Epithelial cell of esophagus (primary cell): Measurements from ENCODE around the gene BANF2.
A peak's percentile ranks its signal among the peaks of the same experiment; 100 is the strongest.

ENCODE experiments used
- DNase-seq: peaks from one replicate; pipeline ENCODE4 v3.0.0; 2010; ENCODE audit warnings: low read depth
- H3K4me3 ChIP-seq: 2 replicates; pipeline ENCODE4 v1.5.1; 2011; ENCODE audit warnings: mild to moderate bottlenecking, low read length, control low read depth
- CTCF ChIP-seq: IDR thresholded peaks from 2 replicates; pipeline ENCODE4 v1.5.1; 2011; ENCODE audit warnings: low read depth, mild to moderate bottlenecking, low read length, control low read depth, inconsistent platforms; ENCODE audit not compliant: insufficient read depth; ENCODE audit errors: missing control alignments

The BANF2 gene

GRCh38 chr20:17690144-17690543 is 9.6 kb upstream of the BANF2 start:
- no peak for DNase-seq
- no peak for TF ChIP-seq CTCF
- H3K4me3 ChIP-seq, result no peak overlapping the region

GRCh38 chr20:17691758-17692157 is 8.0 kb upstream of the BANF2 start:
- H3K4me3 ChIP-seq, result no peak overlapping the region
- TF ChIP-seq CTCF, result no peak
- DNase-seq, result no peak

- peak; percentile 63 for DNase-seq
- H3K4me3 ChIP-seq, result no peak overlapping the region
- TF ChIP-seq CTCF, result no peak
Observed at GRCh38 chr20:17693444-17694001, 6.2 kb upstream of the BANF2 start.

GRCh38 chr20:17694767-17695166 is 5.0 kb upstream of the BANF2 start:
- TF ChIP-seq CTCF, result no peak
- no peak for DNase-seq
- H3K4me3 ChIP-seq, result no peak overlapping the region

- no peak for TF ChIP-seq CTCF
- no peak for DNase-seq
- H3K4me3 ChIP-seq, result no peak overlapping the region
Observed at GRCh38 chr20:17696287-17696686, 3.5 kb upstream of the BANF2 start.

- H3K4me3 ChIP-seq, result no peak overlapping the region
- TF ChIP-seq CTCF, result no peak
- DNase-seq, result no peak
Observed at GRCh38 chr20:17697171-17697570, 2.6 kb upstream of the BANF2 start.

- H3K4me3 ChIP-seq, result no peak overlapping the region
- DNase-seq, result no peak
- TF ChIP-seq CTCF, result no peak
Observed at GRCh38 chr20:17698384-17698783, 1.4 kb upstream of the BANF2 start.
